GOT3 (cell line): ENCODE measurements around the gene SH3BGRL2.
"Not testable (repeated sequence)": the region's sequence is repeated elsewhere in the genome, so short reads cannot be mapped to it uniquely, and the experiment has no call there.

ENCODE experiments used
- DNase-seq: peaks from one replicate; lab custom pipeline; 2025; ENCODE audit warnings: mixed read lengths; lab: John Stamatoyannopoulos, UW

The SH3BGRL2 gene

DNA sequence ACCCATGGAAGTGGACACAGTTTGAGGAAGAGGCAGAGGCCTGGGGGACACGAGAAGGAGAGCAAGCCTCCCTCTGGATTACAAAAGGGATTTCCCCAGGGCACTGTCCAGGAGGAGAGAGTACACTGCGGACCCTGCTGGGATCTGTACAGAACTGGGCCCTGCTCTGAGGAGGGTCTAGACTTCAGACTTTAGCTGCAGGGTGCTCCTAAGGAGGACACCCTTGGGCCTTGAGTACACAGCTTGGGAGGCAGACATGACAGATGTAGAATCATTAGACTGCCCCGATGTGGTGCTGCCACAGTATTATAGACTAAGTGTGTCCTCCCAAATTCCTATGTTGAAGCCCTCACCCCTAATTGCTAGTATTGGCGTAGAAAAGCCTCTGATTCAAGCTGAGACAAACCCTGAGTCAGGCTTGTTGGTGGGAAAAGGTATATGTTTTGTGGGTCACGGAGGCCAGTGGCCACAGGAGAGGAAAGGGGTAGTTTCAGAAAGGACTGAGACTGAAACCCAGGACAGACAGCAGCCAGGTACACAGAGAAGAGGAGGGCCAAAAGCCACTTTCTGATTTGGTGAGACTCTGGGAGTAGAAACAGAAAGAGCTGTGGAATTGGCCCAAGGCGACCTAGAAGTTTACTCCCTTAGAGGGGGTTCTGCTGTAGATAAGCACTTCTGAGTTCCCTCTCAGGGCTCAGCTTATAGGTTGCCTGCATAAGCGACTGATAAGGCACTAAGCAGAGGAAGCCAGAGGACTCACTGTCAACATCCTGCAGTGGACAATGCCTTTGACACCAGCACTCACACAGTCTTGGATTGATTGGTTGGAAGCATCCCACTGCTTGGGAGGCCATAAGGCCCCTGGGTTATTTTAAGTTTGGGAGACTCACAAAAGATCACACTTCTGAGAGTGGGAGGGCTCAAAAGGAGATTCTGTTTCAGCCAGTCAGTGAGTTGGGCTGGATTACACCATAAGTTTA lies 16.5 kb upstream of the SH3BGRL2 start:
- DNase-seq = no peak

GRCh38 chr6:79617518-79617941 lies 13.6 kb upstream of the SH3BGRL2 start:
- no peak for DNase-seq

DNA sequence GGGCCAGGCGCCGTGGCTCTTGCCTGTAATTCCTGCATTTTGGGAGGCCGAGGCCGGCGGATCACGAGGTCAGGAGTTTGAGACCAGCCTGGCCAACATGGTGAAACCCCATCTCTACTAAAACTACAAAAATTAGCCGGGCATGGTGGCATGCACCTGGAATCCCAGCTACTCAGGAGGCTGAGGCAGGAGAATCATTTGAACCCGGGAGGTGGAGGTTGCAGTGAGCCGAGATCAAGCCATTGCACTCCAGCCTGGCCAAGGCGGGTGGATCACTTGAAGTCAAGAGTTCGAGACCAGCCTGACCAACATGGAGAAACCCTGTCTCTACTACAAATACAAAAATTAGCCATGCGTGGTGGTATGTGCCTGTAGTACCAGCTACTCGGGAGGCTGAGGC lies 12.7 kb upstream of the SH3BGRL2 start:
- not testable (repeated sequence) for DNase-seq

DNA sequence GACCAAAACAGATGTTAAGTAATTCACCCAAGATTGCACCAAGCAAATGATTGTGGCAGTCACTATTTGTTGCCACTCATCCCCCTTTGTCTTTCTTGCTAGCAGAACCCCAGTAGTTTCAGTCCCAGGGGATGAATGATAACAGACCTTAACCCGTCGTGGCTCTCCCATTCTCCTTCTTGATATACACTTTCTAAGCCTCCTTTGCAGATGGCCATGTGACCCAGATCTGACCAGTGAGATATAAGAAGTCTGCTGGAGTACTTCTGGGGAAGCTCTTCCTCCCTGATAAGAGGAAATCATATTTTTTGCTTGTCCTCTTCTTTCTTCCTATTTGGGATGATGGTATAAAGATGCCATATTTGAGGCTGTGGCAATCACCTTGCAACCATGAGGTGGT lies 9.6 kb upstream of the SH3BGRL2 start:
- no peak for DNase-seq

DNA sequence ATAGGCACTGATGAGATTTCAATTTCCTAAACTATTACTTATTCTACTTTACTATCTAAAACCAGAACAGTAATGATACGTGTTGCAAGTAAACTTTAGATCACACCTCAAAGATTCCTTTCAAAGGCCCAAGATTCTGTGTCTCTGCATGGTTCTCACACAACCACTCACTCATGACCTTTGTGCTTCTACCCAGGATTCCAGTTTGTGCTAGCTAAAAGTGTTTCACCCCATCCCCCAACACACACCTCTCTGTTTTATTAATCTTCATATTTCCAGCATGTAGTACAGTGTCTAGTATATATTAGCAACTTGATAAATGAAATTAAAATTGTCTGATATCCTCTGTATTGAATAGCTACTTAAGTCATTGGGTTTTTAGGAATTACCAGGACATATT lies 8.8 kb upstream of the SH3BGRL2 start:
- no peak for DNase-seq

GRCh38 chr6:79623106-79623505 lies 8.0 kb upstream of the SH3BGRL2 start:
- no peak for DNase-seq

DNA sequence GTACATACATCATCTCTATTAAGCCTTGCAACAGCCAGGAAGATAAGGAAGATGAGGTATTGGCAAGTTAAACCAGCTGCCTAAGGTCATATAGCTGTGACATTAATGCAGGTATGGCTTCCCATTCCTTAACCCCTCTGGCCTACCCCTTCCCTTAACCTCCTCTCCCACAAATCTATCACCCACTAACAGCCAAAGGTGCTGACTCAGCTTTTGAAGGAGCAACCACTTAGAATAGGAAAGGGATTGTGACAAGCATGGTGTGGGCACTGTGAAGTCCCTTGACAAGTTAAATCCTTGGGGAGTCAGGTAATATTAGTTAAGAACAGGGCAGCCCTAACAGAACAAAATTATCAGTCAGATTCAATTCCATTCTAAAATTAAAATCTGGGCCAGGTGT lies 5.4 kb upstream of the SH3BGRL2 start:
- DNase-seq = no peak

DNA sequence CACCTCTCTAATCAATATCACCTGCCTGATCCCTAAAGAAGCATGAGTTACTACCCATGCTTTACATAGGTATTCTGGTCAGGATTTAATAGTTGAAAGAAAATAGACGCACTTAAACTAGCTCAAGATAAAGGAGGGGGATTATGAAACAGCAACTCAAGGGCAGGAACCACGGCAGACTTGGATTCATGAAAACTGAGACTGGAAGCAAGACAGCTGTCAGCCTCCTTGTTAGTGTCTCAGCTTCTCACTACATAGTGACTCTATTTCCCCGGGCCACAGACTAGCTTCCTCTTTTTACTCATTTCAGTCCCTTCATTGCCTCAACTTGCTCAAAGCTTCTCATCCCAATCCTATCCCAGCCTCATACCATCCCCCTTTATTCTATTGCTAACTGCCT lies 4.3 kb upstream of the SH3BGRL2 start:
- DNase-seq = no peak

GRCh38 chr6:79627422-79627821 lies 3.7 kb upstream of the SH3BGRL2 start:
- no peak for DNase-seq

- no peak for DNase-seq
Observed at GRCh38 chr6:79628466-79629288, 2.5 kb upstream of the SH3BGRL2 start.

DNA sequence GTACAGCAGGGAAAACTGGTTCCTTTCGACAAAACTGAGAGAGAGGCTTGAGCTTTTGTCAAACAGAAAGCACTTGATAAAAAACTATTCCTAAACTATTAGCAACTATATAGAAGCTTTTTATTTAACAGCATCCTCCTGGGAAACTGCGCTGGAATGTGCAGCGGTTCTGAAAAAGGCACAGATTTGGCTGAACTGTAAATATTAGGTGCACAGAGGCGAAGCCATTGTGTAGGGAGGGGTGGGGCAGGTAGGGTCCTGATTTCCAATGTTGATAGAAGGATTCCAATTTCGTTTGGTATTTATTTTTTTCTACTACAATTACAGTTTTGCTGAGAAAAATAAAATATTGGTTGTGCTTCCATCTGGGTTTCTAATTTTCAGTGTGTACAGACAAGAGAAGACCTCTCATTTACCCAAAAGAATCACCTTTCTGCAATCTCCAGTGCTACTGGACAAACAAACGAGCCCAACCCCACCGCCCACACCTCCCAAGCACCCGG lies 698 bp upstream of the SH3BGRL2 start:
- no peak for DNase-seq

DNA sequence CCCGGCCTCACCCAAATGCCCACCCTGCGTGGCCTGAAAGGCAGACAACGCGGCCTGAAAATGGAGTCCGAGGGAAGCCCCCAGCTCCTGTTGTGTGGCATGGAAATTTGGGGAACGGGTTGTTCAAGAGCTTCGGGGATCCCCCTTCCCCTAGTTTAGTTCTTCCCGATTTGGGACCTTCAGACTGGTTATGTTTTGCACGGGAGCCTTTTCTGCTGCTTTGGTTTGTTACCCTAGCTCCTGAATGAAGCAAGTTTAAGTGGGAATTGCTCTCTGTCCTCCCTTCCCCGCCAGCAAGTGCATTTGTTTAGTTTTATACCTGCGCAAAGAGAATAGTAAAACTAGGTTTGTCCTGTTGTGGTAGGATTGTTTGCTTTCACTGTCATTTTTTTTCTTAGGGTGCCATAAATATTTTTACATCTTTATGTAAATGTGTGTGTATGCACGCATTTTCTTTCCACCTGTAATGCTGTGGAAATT lies 604 bp downstream of the SH3BGRL2 start:
- no peak for DNase-seq

- no peak for DNase-seq
Observed at GRCh38 chr6:79632580-79632979, 1.5 kb downstream of the SH3BGRL2 start.

GRCh38 chr6:79634491-79635231 lies 3.5 kb downstream of the SH3BGRL2 start:
- DNase-seq = no peak

GRCh38 chr6:79635232-79635543 lies 4.1 kb downstream of the SH3BGRL2 start:
- DNase-seq = no peak

GRCh38 chr6:79636673-79637072 lies 5.5 kb downstream of the SH3BGRL2 start:
- no peak for DNase-seq

DNA sequence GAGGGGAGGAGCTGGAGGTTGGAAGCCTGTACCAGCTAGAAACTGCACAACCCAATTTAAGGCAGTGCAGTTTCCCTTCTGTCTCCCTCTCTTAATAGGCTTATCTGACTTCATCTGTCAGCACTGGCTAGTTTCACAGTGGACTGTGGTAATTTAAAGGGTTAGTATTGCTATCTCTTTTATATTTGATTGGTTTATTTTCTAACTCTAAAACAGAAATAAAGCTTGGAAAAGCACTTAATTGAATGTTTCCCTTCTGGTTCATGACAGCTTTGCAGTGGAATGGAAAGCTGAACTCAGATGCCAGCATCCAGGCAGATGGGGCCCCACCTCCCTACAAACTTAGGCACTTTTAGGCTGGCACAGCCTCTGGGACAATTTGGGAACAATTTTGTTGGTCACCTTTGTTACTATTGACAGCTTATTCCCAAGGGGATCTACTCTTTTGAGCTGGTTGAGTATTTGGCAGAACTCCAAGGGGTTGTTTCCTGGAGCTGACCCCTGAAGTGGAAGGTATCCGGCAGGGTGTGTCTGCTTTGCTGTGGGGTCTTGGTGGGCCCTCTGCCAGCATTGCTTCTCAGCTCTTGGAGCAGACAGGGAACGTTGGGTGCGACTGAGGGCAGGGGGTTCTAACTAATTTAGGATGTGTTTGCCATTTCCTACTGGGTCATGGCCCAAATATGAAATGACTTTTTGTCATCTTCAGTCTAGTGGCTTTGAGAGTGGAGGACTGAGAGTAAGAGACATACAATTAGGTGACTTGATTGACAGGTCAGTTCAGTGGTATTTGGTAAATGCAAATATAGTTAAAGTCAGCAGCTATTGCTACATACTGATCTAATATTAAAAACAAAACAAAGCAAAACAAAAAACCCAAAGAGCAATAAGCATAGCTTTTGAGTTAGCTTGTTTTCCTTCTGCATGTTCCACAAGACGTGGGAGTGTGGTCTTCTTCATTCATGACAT lies 9.3 kb downstream of the SH3BGRL2 start:
- DNase-seq = no peak

GRCh38 chr6:79646006-79646405 lies 14.9 kb downstream of the SH3BGRL2 start:
- DNase-seq = no peak

- no peak for DNase-seq
Observed at GRCh38 chr6:79646561-79646960, 15.4 kb downstream of the SH3BGRL2 start.

GRCh38 chr6:79647741-79648140 lies 16.6 kb downstream of the SH3BGRL2 start:
- DNase-seq = no peak

DNA sequence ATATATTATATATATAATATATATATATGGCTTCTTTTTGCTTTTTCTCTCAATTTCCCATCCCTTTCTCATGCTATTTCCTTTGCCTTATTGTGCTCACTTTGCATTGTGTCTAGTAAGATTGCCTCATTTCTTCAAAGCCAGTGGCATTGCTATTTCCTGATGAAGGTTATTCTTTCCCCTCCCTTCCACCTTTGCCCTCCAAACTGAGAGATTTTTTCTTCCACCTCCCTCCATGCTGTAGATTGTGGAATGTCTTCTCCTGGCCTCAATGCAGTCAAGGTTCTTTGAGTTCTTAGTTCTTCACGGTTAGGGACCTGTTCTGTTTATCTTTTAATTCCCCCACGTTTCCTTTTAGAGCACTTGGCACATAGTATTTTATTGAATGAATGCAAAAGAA lies 17.2 kb downstream of the SH3BGRL2 start:
- no peak for DNase-seq
